K562 (cell line): ENCODE data around the gene MRNIP. TPM values are rescaled to one million over a fixed set of nuclear protein-coding genes. Genes with fewer than 3 reads are reported as not detected.

Source experiments
- CBX1 ChIP-seq: sonication (generic); IDR thresholded peaks from 2 replicates; pipeline ENCODE4 v1.6.1; 2016; ENCODE audit warnings: antibody characterized with exemption, low read depth, mild to moderate bottlenecking
- POLR2AphosphoS5 ChIP-seq: IDR thresholded peaks from 2 replicates; pipeline ENCODE4 v1.6.1; 2011; ENCODE audit warnings: mild to moderate bottlenecking, low read depth, low read length, moderate library complexity; ENCODE audit not compliant: control insufficient read depth, insufficient read depth
- POLR2G ChIP-seq: fragments of 200-400 bp; formaldehyde crosslinking; IDR thresholded peaks from 2 replicates; pipeline ENCODE4 v1.6.1; 2017; ENCODE audit warnings: low read depth, mild to moderate bottlenecking, antibody characterized with exemption, low read length, moderate library complexity
- RB1 ChIP-seq: fragments of 450-650 bp; IDR thresholded peaks from 2 replicates; pipeline ENCODE4 v1.6.1; 2017; ENCODE audit warnings: low read depth, mild to moderate bottlenecking
- RBFOX2 ChIP-seq: fragments of 200-400 bp; formaldehyde crosslinking; IDR thresholded peaks from 2 replicates; pipeline ENCODE4 v1.6.1; 2017; ENCODE audit warnings: low read depth, mild to moderate bottlenecking, low read length, moderate library complexity
- SNIP1 ChIP-seq: fragments of 450-650 bp; IDR thresholded peaks from 2 replicates; pipeline ENCODE4 v1.7.1; 2017; ENCODE audit warnings: low read depth, mild to moderate bottlenecking
- ZBTB1 ChIP-seq: sonication (generic); formaldehyde crosslinking; IDR thresholded peaks from 2 replicates; pipeline ENCODE4 v1.8.1; 2023; ENCODE audit warnings: missing genetic modification reagents, low read depth, mild to moderate bottlenecking, borderline replicate concordance
- polyA plus RNA-seq, 8 experiments: library from polyadenylated mRNA; depleted of rRNA in 4 of 8; stranded (reverse) in 5 of 8; unstranded in 3 of 8; fragments of >200 nt; fragmentation: Nextera tagmentation in 2 of 8; fragmentation: Illumina TruSeq in 1 of 8; extraction: Ambion mirVana in 2 of 8; extraction: Trizol in 1 of 8; gene quantifications; 2 replicates each; pipeline versions ENCODE4 v1.2.1 to v1.2.3, GENCODE V29; 2011 to 2014; ENCODE audit warnings: inconsistent platforms in 1 of 8, missing spikeins in 1 of 8
- total RNA-seq, 7 experiments: library from RNA; depleted of rRNA in 6 of 7; stranded (reverse); fragments of >200 nt in 6 of 7; fragmentation: Illumina TruSeq in 2 of 7; extraction: Trizol in 2 of 7; gene quantifications; 2 replicates each; pipeline versions ENCODE4 v1.2.1 to v1.2.3, GENCODE V29; 2011 to 2021; ENCODE audit warnings: low replicate concordance in 1 of 7
- TF ChIP-seq, protein P1 (sequence below): fragments of 450-650 bp; IDR thresholded peaks from 2 replicates; pipeline ENCODE4 v1.6.1; 2018; ENCODE audit not compliant: partially characterized antibody
- TF ChIP-seq, protein P2 (sequence below), 2 experiments: fragments of 450-650 bp; IDR thresholded peaks; 2 replicates each; pipeline ENCODE4 v1.6.1; 2016; ENCODE audit warnings: mild to moderate bottlenecking in 2 of 2, borderline replicate concordance in 1 of 2, low read depth in 1 of 2, moderate library complexity in 1 of 2
- TF ChIP-seq, protein P3 (sequence below): fragments of 450-650 bp; formaldehyde crosslinking; IDR thresholded peaks from 2 replicates; pipeline ENCODE4 v1.4.0; 2020; ENCODE audit warnings: mild to moderate bottlenecking, mixed read lengths
- TF ChIP-seq, protein P4 (sequence below): sonication (generic); IDR thresholded peaks from 2 replicates; pipeline ENCODE4 v1.6.1; 2016

The MRNIP gene
- total and polyA plus RNA-seq, 9 of the 15 experiments (the other 6 are each of a cell fraction or from before 2014, with no cell fraction given) = 3.6 to 39.0 (median 16.8) TPM

DNA sequence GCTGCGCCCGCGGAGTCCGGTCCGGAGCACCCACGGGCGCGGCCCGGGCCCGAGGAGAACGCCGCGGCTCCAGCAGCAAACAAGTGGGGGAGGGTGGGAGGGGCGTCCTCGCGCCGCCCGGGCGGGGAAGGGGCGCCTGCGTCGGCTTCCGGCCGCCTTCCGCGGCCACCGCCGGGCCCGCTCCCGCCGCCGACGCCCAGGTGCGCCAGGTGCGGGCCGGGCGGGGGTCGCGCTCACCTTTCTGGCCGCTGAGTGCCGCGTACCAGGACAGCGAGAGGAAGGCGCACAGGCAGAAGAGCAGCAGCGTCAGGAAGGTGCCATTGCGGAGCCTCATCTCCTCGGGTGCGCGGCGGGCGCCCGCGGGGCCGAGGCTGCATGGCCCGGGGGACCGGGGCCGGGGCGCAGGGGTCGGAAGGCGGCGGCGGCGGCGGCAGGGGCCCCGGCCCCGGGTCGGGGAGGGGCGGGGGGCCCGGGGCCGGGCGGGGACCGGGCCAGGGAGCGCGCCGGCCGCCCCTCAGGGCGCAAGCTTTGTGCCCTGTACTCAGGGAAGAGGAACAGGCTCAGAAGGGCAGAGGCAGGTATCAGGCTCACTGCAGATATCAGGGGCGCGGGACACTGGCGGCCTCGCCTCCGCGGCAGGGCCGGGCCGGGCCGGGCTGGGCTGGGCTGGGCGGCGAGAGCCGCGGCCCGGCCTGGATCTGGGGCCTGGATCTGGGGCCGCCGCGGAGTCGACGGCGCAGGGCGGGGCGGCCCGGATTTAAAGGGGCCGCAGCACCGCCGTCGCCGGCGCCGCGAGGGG, 52.2 kb downstream of the MRNIP start, which contains the start of gene MGAT4B (continued):
- TF ChIP-seq, protein P1, sequence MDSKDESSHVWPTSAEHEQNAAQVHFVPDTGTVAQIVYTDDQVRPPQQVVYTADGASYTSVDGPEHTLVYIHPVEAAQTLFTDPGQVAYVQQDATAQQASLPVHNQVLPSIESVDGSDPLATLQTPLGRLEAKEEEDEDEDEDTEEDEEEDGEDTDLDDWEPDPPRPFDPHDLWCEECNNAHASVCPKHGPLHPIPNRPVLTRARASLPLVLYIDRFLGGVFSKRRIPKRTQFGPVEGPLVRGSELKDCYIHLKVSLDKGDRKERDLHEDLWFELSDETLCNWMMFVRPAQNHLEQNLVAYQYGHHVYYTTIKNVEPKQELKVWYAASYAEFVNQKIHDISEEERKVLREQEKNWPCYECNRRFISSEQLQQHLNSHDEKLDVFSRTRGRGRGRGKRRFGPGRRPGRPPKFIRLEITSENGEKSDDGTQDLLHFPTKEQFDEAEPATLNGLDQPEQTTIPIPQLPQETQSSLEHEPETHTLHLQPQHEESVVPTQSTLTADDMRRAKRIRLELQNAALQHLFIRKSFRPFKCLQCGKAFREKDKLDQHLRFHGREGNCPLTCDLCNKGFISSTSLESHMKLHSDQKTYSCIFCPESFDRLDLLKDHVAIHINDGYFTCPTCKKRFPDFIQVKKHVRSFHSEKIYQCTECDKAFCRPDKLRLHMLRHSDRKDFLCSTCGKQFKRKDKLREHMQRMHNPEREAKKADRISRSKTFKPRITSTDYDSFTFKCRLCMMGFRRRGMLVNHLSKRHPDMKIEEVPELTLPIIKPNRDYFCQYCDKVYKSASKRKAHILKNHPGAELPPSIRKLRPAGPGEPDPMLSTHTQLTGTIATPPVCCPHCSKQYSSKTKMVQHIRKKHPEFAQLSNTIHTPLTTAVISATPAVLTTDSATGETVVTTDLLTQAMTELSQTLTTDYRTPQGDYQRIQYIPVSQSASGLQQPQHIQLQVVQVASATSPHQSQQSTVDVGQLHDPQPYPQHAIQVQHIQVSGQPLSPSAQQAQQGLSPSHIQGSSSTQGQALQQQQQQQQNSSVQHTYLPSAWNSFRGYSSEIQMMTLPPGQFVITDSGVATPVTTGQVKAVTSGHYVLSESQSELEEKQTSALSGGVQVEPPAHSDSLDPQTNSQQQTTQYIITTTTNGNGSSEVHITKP = no peak
- TF ChIP-seq POLR2G = peak; percentile 67
- TF ChIP-seq, protein P2, sequence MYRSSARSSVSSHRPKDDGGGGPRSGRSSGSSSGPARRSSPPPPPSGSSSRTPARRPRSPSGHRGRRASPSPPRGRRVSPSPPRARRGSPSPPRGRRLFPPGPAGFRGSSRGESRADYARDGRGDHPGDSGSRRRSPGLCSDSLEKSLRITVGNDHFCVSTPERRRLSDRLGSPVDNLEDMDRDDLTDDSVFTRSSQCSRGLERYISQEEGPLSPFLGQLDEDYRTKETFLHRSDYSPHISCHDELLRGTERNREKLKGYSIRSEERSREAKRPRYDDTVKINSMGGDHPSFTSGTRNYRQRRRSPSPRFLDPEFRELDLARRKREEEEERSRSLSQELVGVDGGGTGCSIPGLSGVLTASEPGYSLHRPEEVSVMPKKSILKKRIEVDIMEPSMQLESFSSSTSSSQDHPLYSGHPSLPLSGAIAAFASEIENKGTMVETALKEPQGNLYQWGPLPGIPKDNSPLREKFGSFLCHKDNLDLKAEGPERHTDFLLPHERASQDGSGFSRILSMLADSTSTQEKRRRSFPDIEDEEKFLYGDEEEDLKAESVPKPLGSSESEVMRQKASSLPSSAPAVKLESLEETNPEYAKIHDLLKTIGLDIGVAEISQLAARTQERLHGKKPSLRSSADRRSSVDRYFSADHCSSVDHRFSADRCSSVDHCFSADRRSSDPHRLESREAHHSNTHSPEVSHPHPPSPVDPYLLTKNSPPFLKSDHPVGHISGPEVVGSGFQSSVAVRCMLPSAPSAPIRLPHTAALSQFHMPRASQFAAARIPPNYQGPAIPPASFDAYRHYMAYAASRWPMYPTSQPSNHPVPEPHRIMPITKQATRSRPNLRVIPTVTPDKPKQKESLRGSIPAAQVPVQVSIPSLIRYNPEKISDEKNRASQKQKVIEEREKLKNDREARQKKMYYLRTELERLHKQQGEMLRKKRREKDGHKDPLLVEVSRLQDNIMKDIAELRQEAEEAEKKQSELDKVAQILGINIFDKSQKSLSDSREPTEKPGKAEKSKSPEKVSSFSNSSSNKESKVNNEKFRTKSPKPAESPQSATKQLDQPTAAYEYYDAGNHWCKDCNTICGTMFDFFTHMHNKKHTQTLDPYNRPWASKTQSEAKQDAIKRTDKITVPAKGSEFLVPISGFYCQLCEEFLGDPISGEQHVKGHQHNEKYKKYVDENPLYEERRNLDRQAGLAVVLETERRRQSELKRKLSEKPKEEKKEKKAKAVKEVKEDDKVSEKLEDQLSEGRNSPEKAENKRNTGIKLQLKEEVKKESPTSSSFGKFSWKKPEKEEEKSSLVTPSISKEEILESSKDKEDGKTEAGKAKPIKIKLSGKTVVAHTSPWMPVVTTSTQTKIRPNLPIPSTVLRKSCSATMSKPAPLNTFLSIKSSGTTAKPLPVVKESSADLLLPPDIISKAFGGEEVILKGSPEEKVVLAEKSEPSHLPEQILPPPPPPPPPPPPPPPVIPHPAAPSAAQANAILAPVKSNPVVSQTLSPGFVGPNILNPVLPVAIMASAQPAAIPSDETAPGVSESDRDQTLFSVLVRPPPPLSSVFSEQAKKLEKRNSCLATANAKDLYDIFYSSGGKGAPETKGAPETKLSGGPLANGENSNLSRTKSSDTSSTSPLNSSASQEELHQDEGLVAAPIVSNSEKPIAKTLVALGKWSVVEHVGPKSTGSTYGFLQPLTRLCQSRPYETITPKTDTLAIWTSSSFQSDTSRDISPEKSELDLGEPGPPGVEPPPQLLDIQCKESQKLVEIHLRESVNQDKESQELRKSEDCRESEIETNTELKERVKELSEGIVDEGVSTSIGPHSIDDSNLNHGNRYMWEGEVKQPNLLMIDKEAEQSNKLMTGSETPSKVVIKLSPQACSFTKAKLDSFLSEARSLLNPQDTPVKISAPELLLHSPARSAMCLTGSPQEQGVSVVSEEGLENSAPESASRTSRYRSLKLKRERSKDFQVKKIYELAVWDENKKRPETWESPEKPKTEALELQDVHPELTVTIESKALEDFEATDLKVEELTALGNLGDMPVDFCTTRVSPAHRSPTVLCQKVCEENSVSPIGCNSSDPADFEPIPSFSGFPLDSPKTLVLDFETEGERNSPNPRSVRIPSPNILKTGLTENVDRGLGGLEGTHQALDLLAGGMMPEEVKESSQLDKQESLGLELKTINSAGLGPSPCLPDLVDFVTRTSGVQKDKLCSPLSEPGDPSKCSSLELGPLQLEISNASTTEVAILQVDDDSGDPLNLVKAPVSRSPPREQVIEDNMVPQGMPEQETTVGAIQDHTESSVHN (IDR thresholded peaks at IDR 0.05; ENCODE audit: borderline replicate concordance in 1 of 2, low read depth in 1 of 2) = no peak
- TF ChIP-seq SNIP1 = no peak
- TF ChIP-seq, protein P3, sequence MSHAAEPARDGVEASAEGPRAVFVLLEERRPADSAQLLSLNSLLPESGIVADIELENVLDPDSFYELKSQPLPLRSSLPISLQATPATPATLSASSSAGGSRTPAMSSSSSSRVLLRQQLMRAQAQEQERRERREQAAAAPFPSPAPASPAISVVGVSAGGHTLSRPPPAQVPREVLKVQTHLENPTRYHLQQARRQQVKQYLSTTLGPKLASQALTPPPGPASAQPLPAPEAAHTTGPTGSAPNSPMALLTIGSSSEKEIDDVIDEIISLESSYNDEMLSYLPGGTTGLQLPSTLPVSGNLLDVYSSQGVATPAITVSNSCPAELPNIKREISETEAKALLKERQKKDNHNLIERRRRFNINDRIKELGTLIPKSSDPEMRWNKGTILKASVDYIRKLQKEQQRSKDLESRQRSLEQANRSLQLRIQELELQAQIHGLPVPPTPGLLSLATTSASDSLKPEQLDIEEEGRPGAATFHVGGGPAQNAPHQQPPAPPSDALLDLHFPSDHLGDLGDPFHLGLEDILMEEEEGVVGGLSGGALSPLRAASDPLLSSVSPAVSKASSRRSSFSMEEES (CRISPR knock-in tag) = no peak
- peak; percentile 48 for TF ChIP-seq RB1
- TF ChIP-seq POLR2AphosphoS5 = peak; percentile 67; the same call in 1 of the 2 replicates
- TF ChIP-seq CBX1 = 0 out of 2 replicates have a peak, but pooled peaks have one; percentile 29
- no peak for TF ChIP-seq ZBTB1 (CRISPR knock-in tag)
- peak; percentile 68 for TF ChIP-seq RBFOX2
- TF ChIP-seq, protein P4, sequence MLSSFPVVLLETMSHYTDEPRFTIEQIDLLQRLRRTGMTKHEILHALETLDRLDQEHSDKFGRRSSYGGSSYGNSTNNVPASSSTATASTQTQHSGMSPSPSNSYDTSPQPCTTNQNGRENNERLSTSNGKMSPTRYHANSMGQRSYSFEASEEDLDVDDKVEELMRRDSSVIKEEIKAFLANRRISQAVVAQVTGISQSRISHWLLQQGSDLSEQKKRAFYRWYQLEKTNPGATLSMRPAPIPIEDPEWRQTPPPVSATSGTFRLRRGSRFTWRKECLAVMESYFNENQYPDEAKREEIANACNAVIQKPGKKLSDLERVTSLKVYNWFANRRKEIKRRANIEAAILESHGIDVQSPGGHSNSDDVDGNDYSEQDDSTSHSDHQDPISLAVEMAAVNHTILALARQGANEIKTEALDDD = no peak
